Nephron progenitor cell (in vitro differentiated cells): ENCODE measurements around the gene SFTPD.
"Not testable (repeated sequence)": the region's sequence is repeated elsewhere in the genome, so short reads cannot be mapped to it uniquely, and the experiment has no call there.

Experiments
- DNase-seq: peaks from one replicate; pipeline ENCODE4 v3.0.0; 2021
- H3K27ac Mint-ChIP-seq: 2 replicates; pipeline ENCODE4 v1.8.0; 2021; ENCODE audit warnings: mild to moderate bottlenecking, moderate library complexity, mixed read lengths
- H3K27me3 Mint-ChIP-seq: 2 replicates; pipeline ENCODE4 v1.8.0; 2021; ENCODE audit warnings: mild to moderate bottlenecking, low read depth, mixed read lengths; ENCODE audit not compliant: poor library complexity
- H3K36me3 Mint-ChIP-seq: 2 replicates; pipeline ENCODE4 v1.8.0; 2021; ENCODE audit warnings: low read depth, mixed read lengths
- H3K4me1 Mint-ChIP-seq: 2 replicates; pipeline ENCODE4 v1.8.0; 2021; ENCODE audit warnings: mixed read lengths
- H3K4me3 Mint-ChIP-seq: 2 replicates; pipeline ENCODE4 v1.8.0; 2021; ENCODE audit warnings: mild to moderate bottlenecking, moderate library complexity, mixed read lengths
- H3K9me3 Mint-ChIP-seq: 2 replicates; pipeline ENCODE4 v1.8.0; 2021; ENCODE audit warnings: mild to moderate bottlenecking, moderate library complexity, mixed read lengths
- CTCF ChIP-seq: fragments of 200-600 bp; sonication (generic); IDR thresholded peaks from 2 replicates; pipeline ENCODE4 v1.5.0; 2021; ENCODE audit warnings: antibody characterized with exemption

Gene SFTPD

GRCh38 chr10:79927111-79927828, 21.6 kb downstream of the SFTPD start:
- H3K9me3 Mint-ChIP-seq: peaks cover 4% of the 10 kb centered on the region
- no peaks in the 10 kb centered on the region for H3K4me1 Mint-ChIP-seq
- H3K27me3 Mint-ChIP-seq: peaks cover 19% of the 10 kb centered on the region
- no peak for DNase-seq
- H3K27ac Mint-ChIP-seq: no peak overlapping the region
- H3K4me3 Mint-ChIP-seq: no peak overlapping the region
- TF ChIP-seq CTCF: no peak
- H3K36me3 Mint-ChIP-seq: peaks cover 15% of the 10 kb centered on the region

- no peak for TF ChIP-seq CTCF
- Mint-ChIP-seq H3K9me3 (peaks cover 4% of the 10 kb centered on the region), H3K36me3 (peaks cover 15% of the 10 kb centered on the region), H3K27ac (no peak overlapping the region), H3K4me1 (no peaks in the 10 kb centered on the region), H3K27me3 (peaks cover 17% of the 10 kb centered on the region), H3K4me3 (no peak overlapping the region)
- DNase-seq: no peak
Observed at GRCh38 chr10:79926037-79926436, 22.9 kb downstream of the SFTPD start.

- H3K9me3 Mint-ChIP-seq: peaks cover 4% of the 10 kb centered on the region
- no peak for TF ChIP-seq CTCF
- H3K27ac Mint-ChIP-seq: no peak overlapping the region
- H3K4me3 Mint-ChIP-seq: no peak overlapping the region
- H3K4me1 Mint-ChIP-seq: no peaks in the 10 kb centered on the region
- DNase-seq: no peak
- peaks cover 15% of the 10 kb centered on the region for H3K36me3 Mint-ChIP-seq
- H3K27me3 Mint-ChIP-seq: peaks cover 13% of the 10 kb centered on the region
Observed at GRCh38 chr10:79925614-79926013, 23.3 kb downstream of the SFTPD start.

GRCh38 chr10:79923669-79924068, 25.2 kb downstream of the SFTPD start:
- Mint-ChIP-seq H3K9me3 (peaks cover 4% of the 10 kb centered on the region), H3K27ac (no peak overlapping the region), H3K4me3 (no peak overlapping the region), H3K36me3 (peaks cover 15% of the 10 kb centered on the region), H3K4me1 (no peaks in the 10 kb centered on the region), H3K27me3 (no peaks in the 10 kb centered on the region)
- DNase-seq: no peak
- TF ChIP-seq CTCF: no peak

- Mint-ChIP-seq H3K4me3 (no peak overlapping the region), H3K36me3 (peaks cover 15% of the 10 kb centered on the region), H3K27ac (no peak overlapping the region), H3K9me3 (peaks cover 4% of the 10 kb centered on the region), H3K27me3 (no peaks in the 10 kb centered on the region), H3K4me1 (no peaks in the 10 kb centered on the region)
- TF ChIP-seq CTCF: no peak
- DNase-seq: no peak
Observed at GRCh38 chr10:79923145-79923544, 25.8 kb downstream of the SFTPD start.

GRCh38 chr10:79922011-79922412, 26.9 kb downstream of the SFTPD start:
- H3K4me3 Mint-ChIP-seq, H3K4me1 Mint-ChIP-seq, H3K9me3 Mint-ChIP-seq, DNase-seq, H3K27ac Mint-ChIP-seq, H3K27me3 Mint-ChIP-seq: not testable (repeated sequence)
- peaks cover 12% of the 10 kb centered on the region for H3K36me3 Mint-ChIP-seq

GRCh38 chr10:79915838-79916237, 33.1 kb downstream of the SFTPD start:
- DNase-seq, H3K36me3 Mint-ChIP-seq, H3K4me3 Mint-ChIP-seq, H3K27me3 Mint-ChIP-seq, H3K9me3 Mint-ChIP-seq, H3K27ac Mint-ChIP-seq, H3K4me1 Mint-ChIP-seq: not testable (repeated sequence)

- H3K4me3 Mint-ChIP-seq, H3K4me1 Mint-ChIP-seq, DNase-seq, H3K27ac Mint-ChIP-seq, H3K27me3 Mint-ChIP-seq, H3K9me3 Mint-ChIP-seq, H3K36me3 Mint-ChIP-seq: not testable (repeated sequence)
Observed at GRCh38 chr10:79914512-79914911, 34.4 kb downstream of the SFTPD start.
